Progenitor cell of endocrine pancreas (in vitro differentiated cells): ENCODE measurements around the gene COL26A1. TPM values are rescaled to one million over a fixed set of nuclear protein-coding genes. Genes with fewer than 3 reads are reported as not detected.
"Not testable (repeated sequence)": the region's sequence is repeated elsewhere in the genome, so short reads cannot be mapped to it uniquely, and the experiment has no call there.

ENCODE experiments used
- DNase-seq: peaks from one replicate; pipeline ENCODE4 v3.0.0; 2021; ENCODE audit warnings: low spot score; ENCODE audit not compliant: unreplicated experiment
- H3K27ac Mint-ChIP-seq: 2 replicates; pipeline ENCODE4 v1.8.0; 2021; ENCODE audit warnings: mild to moderate bottlenecking, moderate library complexity, mixed read lengths
- H3K27me3 Mint-ChIP-seq: 2 replicates; pipeline ENCODE4 v1.8.0; 2021; ENCODE audit warnings: mixed read lengths
- H3K36me3 Mint-ChIP-seq: 2 replicates; pipeline ENCODE4 v1.8.0; 2022; ENCODE audit warnings: mixed read lengths; ENCODE audit not compliant: insufficient read depth
- H3K4me1 Mint-ChIP-seq: 2 replicates; pipeline ENCODE4 v1.8.0; 2021; ENCODE audit warnings: low read depth, mixed read lengths
- H3K4me3 Mint-ChIP-seq: 2 replicates; pipeline ENCODE4 v1.8.0; 2021; ENCODE audit warnings: low read depth, mild to moderate bottlenecking, moderate library complexity, mixed read lengths
- H3K9me3 Mint-ChIP-seq: 2 replicates; pipeline ENCODE4 v1.8.0; 2021; ENCODE audit warnings: low read depth, mixed read lengths
- total RNA-seq: library from RNA; stranded (reverse); gene quantifications from 2 replicates; pipeline ENCODE4 v1.2.1, GENCODE V29; 2021
- TF ChIP-seq, protein P1 (sequence below): fragments of 200-600 bp; sonication (generic); IDR thresholded peaks from one replicate; pipeline ENCODE4 v1.5.0; 2021; ENCODE audit warnings: antibody characterized with exemption, mild to moderate bottlenecking; ENCODE audit not compliant: unreplicated experiment

Gene COL26A1
- total RNA-seq, 1 donor from 2014 or later: 46.2 TPM

DNA sequence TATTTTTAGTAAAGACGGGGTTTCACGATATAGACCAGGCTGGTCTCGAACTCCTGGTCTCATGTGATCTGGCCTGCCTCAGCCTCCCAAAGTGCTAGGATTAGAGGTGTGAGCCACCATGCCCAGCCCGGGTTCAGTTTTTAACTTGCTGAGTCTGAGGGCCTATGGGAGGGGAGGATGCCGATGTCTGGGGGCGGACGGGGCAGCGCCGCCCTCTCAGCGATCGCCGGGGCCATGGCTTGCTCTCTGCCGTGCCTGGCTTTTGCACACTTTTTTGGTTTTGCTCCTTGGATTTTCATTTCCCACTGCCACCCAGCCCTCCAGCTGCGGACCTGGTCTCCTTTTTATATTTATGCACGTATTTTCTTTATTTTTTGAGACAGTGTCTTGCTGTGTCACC is 15.2 kb upstream of the COL26A1 start:
- no peak overlapping the region for H3K4me3 Mint-ChIP-seq
- peaks cover 4% of the 10 kb centered on the region for H3K36me3 Mint-ChIP-seq
- TF ChIP-seq, protein P1, sequence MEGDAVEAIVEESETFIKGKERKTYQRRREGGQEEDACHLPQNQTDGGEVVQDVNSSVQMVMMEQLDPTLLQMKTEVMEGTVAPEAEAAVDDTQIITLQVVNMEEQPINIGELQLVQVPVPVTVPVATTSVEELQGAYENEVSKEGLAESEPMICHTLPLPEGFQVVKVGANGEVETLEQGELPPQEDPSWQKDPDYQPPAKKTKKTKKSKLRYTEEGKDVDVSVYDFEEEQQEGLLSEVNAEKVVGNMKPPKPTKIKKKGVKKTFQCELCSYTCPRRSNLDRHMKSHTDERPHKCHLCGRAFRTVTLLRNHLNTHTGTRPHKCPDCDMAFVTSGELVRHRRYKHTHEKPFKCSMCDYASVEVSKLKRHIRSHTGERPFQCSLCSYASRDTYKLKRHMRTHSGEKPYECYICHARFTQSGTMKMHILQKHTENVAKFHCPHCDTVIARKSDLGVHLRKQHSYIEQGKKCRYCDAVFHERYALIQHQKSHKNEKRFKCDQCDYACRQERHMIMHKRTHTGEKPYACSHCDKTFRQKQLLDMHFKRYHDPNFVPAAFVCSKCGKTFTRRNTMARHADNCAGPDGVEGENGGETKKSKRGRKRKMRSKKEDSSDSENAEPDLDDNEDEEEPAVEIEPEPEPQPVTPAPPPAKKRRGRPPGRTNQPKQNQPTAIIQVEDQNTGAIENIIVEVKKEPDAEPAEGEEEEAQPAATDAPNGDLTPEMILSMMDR: no peak
- no peaks in the 10 kb centered on the region for H3K27me3 Mint-ChIP-seq
- H3K4me1 Mint-ChIP-seq: peaks cover 7% of the 10 kb centered on the region
- H3K9me3 Mint-ChIP-seq: peaks cover 10% of the 10 kb centered on the region
- no peak overlapping the region for H3K27ac Mint-ChIP-seq
- DNase-seq: no peak

DNA sequence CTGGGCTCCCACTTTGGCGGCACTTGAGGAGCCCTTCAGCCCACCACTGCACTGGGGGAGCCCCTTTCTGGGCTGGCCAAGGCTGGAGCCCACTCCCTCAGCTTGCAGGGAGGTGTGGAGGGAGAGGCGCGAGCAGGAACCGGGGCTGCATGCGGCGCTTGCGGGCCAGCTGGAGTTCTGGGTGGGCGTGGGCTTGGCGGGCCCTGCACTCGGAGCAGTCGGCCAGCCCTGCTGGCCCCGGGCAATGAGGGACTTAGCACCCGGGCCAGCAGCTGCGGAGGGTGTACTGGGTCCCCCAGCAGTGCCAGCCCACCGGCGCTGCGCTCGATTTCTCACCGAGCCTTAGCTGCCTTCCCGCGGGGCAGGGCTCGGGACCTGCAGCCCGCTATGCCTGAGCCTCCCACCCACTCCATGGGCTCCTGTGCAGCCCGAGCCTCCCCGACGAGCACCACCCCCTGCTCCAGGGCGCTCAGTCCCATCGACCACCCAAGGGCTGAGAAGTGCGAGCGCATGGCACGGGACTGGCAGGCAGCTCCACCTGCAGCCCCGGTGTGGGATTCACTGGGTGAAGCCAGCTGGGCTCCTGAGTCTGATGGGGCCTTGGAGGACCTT is 14.1 kb upstream of the COL26A1 start:
- not testable (repeated sequence) for H3K27ac Mint-ChIP-seq, H3K27me3 Mint-ChIP-seq, H3K36me3 Mint-ChIP-seq, H3K4me3 Mint-ChIP-seq, H3K4me1 Mint-ChIP-seq, H3K9me3 Mint-ChIP-seq, DNase-seq

DNA sequence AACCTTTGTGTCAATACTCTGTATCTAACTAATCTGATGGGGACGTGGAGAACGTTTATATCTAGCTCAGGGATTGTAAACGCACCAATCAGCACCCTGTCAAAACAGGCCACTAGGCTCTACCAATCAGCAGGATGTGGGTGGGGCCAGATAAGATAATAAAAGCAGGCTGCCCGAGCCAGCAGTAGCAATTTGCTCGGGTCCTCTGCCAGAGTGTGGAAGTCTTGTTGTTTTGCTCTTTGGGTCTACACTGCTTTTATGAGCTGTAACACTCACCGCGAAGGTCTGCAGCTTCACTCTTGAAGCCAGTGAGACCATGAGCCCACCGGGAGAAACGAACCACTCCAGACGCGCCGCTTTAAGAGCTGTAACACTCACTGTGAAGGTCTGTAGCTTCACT is 13.4 kb upstream of the COL26A1 start:
- not testable (repeated sequence) for H3K27ac Mint-ChIP-seq, H3K4me1 Mint-ChIP-seq, DNase-seq, H3K9me3 Mint-ChIP-seq, H3K36me3 Mint-ChIP-seq, H3K27me3 Mint-ChIP-seq, H3K4me3 Mint-ChIP-seq

DNA sequence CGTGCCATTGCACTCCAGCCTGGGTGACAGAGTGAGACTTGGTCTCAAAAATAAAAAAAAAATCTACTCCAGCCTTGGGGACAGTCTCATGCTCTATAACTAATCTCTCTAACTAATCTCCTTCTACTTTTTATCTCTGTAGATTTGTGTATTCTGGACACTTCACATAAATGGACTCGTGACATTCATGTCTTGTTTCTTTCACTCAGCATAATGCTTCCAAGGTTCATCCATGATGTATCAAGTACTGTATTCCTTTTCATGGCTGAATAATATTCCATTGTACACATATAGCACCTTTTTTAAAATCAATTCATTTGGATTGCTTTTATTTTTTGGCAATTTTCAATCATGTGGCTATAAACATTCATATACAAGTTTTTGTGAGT is 9.8 kb upstream of the COL26A1 start:
- Mint-ChIP-seq H3K4me3 (no peak overlapping the region), H3K36me3 (peaks cover 8% of the 10 kb centered on the region), H3K4me1 (peaks cover 7% of the 10 kb centered on the region), H3K9me3 (peaks cover 10% of the 10 kb centered on the region), H3K27ac (no peak overlapping the region), H3K27me3 (no peaks in the 10 kb centered on the region)
- TF ChIP-seq, protein P1: no peak
- no peak for DNase-seq

DNA sequence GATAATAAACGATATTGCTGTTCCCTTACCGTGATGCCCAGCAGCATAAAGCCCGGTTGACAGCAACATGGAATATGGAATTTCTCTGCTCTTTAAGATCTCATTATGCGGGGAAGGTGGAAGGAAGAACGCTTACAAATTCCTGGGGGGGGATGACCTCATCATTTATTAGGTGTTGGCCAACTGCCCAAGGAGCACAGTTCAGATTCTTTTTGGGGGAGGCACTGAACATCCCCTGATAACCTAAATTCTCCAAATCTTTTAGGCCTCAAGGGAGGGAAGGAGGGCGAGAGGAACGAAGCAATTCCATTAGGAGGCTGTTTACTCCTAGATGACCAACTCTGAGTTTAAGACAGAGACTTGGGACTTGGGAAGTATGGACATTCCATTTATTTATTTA is 5.2 kb upstream of the COL26A1 start:
- Mint-ChIP-seq H3K4me1 (peaks cover 3% of the 10 kb centered on the region), H3K36me3 (peaks cover 4% of the 10 kb centered on the region), H3K9me3 (no peaks in the 10 kb centered on the region), H3K27me3 (no peaks in the 10 kb centered on the region), H3K4me3 (no peak overlapping the region), H3K27ac (no peak overlapping the region)
- no peak for DNase-seq
- TF ChIP-seq, protein P1: no peak

DNA sequence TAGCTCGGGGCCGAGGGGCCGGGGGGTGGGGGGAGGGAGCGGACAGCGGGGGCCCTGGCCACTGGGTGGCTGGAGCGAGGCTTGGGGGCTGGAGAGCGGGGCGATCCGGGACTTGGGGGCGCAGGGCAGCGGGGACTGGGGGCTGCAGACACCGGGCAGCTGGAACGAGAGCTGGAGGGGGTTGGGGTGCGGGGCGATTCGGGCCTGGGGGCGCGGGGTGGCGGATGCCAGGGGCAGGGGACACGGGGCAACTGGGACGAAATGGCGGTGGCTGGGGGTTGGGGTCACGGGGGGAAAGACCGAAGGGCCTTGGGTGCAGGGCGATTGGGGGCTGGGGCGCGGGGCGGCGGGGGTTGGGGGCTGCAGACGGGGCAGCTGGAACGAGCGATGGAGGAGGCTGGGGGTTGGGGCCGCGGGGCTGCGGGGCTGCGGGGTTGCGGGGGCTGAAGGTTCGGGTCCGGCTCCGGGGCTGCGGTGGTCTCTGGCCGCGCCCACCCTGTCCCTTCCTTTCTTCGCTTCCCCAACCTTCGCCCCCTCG is 590 bp downstream of the COL26A1 start:
- peak; percentile 10 for DNase-seq
- H3K4me1 Mint-ChIP-seq: no peaks in the 10 kb centered on the region
- TF ChIP-seq, protein P1: no peak
- H3K4me3 Mint-ChIP-seq: peak overlapping the region; percentile 82
- peaks cover 5% of the 10 kb centered on the region for H3K9me3 Mint-ChIP-seq
- peak overlapping the region; percentile 64 for H3K27ac Mint-ChIP-seq
- no peaks in the 10 kb centered on the region for H3K27me3 Mint-ChIP-seq
- H3K36me3 Mint-ChIP-seq: peaks cover 7% of the 10 kb centered on the region
